Measurements from ENCODE around the gene OR1F1.

DNA sequence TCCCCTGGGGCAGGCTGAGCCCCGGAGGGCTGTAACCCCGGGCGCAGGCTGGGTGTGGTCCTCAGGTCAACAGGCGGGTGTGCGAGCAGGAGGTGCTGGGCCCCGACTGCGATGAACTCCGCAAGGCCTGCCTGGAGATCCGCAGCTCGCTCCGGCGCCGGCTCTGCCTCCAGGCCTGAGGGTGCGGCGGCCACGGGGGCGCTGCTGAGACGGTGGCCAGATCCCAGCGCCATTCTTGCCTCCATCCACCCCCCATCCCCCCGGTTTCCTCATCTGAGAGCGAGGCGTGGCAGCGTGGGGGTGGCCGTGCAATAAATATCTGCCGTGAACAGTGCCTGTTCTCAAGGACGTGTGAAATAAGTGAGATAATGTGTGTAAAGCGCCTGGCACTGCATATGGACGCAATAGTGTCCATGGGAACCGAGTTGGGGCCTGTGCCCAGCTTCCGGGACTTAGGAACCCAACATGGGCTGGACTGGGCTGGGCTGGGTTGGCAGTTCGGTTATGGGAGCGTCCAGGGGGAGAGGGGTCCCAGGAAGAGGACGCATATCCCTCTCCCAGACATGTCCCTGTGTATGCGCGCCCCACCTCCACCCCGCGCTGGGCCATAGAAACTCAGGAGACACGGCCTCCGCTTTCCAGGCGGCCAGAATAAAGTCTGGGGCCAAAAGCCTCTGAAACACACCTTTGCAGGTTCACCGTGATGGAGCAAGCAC, 38.2 kb upstream of the OR1F1 start:
- TF ChIP-seq, protein P1, sequence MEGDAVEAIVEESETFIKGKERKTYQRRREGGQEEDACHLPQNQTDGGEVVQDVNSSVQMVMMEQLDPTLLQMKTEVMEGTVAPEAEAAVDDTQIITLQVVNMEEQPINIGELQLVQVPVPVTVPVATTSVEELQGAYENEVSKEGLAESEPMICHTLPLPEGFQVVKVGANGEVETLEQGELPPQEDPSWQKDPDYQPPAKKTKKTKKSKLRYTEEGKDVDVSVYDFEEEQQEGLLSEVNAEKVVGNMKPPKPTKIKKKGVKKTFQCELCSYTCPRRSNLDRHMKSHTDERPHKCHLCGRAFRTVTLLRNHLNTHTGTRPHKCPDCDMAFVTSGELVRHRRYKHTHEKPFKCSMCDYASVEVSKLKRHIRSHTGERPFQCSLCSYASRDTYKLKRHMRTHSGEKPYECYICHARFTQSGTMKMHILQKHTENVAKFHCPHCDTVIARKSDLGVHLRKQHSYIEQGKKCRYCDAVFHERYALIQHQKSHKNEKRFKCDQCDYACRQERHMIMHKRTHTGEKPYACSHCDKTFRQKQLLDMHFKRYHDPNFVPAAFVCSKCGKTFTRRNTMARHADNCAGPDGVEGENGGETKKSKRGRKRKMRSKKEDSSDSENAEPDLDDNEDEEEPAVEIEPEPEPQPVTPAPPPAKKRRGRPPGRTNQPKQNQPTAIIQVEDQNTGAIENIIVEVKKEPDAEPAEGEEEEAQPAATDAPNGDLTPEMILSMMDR (IDR thresholded peaks at IDR 0.05), result peak; percentile 40
- TF ChIP-seq EZH2 (IDR thresholded peaks at IDR 0.05; ENCODE audit: borderline replicate concordance, insufficient read depth, low read depth, low read length, poor library complexity, severe bottlenecking), result no peak
